Adrenal gland (tissue), 12 donors: ENCODE measurements around the gene RRM2. TPM values are rescaled to one million over a fixed set of nuclear protein-coding genes. Genes with fewer than 3 reads are reported as not detected.

ENCODE experiments used
- DNase-seq, 7 donors: peaks; one replicate each; pipeline ENCODE4 v3.0.0-alpha.2; 2019 to 2020
- H3K27ac ChIP-seq, 5 donors: fragments of 200-600 bp; sonication (generic) in 4 of 5; 1 replicate in 3 of 5; 2 replicates in 2 of 5; pipeline versions ENCODE4 v1.5.1 to v1.8.0; 2016 to 2020; ENCODE audit warnings: mild to moderate bottlenecking in 1 of 5
- H3K27me3 ChIP-seq: fragments of 200-600 bp; 2 replicates; pipeline ENCODE4 v1.8.0; 2021
- H3K36me3 ChIP-seq, 2 donors: fragments of 200-600 bp; replicated peaks in 1 of 2; 1 replicate in 1 of 2; 2 replicates in 1 of 2; pipeline versions ENCODE4 v1.5.1 to v1.8.0; 2018 to 2022
- H3K4me1 ChIP-seq, 2 donors: fragments of 200-600 bp; replicated peaks in 1 of 2; 1 replicate in 1 of 2; 2 replicates in 1 of 2; pipeline versions ENCODE4 v1.5.1 to v1.8.0; 2018 to 2021
- H3K4me3 ChIP-seq, 4 donors: fragments of 200-600 bp; sonication (generic) in 3 of 4; one replicate each; pipeline ENCODE4 v1.5.1; 2016 to 2018
- H3K9me3 ChIP-seq, 3 donors: fragments of 200-600 bp; sonication (generic) in 1 of 3; replicated peaks in 1 of 3; 1 replicate in 2 of 3; 2 replicates in 1 of 3; pipeline versions ENCODE4 v1.5.1 to v1.8.0; 2016 to 2021
- POLR2A ChIP-seq, 2 donors: fragments of 450-650 bp; IDR thresholded peaks; one replicate each; pipeline ENCODE4 v1.6.1; 2017; ENCODE audit warnings: antibody characterized with exemption in 2 of 2, mild to moderate bottlenecking in 2 of 2, moderate library complexity in 1 of 2
- WGBS, 4 donors: extraction: QIAGEN DNeasy Blood & Tissue Kit in 2 of 4; methylation state at CpG; one replicate each; pipeline versions ENCODE4 v1.1.5 to v1.1.7; 2013 to 2017; 5-methylcytosine and 5-hydroxymethylcytosine counted together
- intact Hi-C, 2 donors: fragments of 100-400 bp; cut with DNase I; formaldehyde crosslinking; loops; one replicate each; pipeline versions ENCODE4 v1.14.1 to v1.15.0; 2022 to 2023
- polyA plus RNA-seq, 3 donors: library from polyadenylated mRNA; stranded (reverse); fragments of 200-250 nt in 2 of 3; fragments of 350-450 nt in 1 of 3; fragmentation: Illumina TruSeq in 1 of 3; extraction: RNeasy Lipid Tissue Mini Kit (QIAGEN cat#74804) in 1 of 3; gene quantifications; one replicate each; pipeline ENCODE4 v1.2.3, GENCODE V29; 2013 to 2014
- total RNA-seq, 9 donors: library from RNA; depleted of rRNA in 4 of 9; stranded (reverse); fragments of >200 nt in 4 of 9; fragments of 120-200 nt in 1 of 9; fragmentation: NEBNext Ultra II Directional in 1 of 9; extraction: Animal tissue kit (Norgen Biotek cat#: 25700) in 1 of 9; gene quantifications; one replicate each; pipeline versions ENCODE4 v1.1.0 to v1.2.4, GENCODE V29; 2013 to 2023
- TF ChIP-seq, protein P1 (sequence below), 6 experiments: fragments of 450-650 bp in 4 of 6; fragments of 200-600 bp in 2 of 6; sonication (generic) in 1 of 6; IDR thresholded peaks; 1 replicate in 5 of 6; 2 replicates in 1 of 6; pipeline versions ENCODE4 v1.5.1 to v1.8.0; 2016 to 2021; ENCODE audit warnings: antibody characterized with exemption in 6 of 6, mild to moderate bottlenecking in 2 of 6, moderate library complexity in 1 of 6
- donor health status: healthy with polysubstance abuse.
- donor health status: Bipolar disorder and iron deficiency.
- donor health status: DM: yes; HTN: yes; CAD: no.
- donor health status: DM: no; HTN: no; CAD: no.
- donor health status: DM: no; HTN: no; CAD: no.
- donor health status: DM: yes; HTN: yes; CAD: no.

RRM2 gene
- total and polyA plus RNA-seq, 12 donors: 0.67 to 22.3 (median 3.8) TPM

DNA sequence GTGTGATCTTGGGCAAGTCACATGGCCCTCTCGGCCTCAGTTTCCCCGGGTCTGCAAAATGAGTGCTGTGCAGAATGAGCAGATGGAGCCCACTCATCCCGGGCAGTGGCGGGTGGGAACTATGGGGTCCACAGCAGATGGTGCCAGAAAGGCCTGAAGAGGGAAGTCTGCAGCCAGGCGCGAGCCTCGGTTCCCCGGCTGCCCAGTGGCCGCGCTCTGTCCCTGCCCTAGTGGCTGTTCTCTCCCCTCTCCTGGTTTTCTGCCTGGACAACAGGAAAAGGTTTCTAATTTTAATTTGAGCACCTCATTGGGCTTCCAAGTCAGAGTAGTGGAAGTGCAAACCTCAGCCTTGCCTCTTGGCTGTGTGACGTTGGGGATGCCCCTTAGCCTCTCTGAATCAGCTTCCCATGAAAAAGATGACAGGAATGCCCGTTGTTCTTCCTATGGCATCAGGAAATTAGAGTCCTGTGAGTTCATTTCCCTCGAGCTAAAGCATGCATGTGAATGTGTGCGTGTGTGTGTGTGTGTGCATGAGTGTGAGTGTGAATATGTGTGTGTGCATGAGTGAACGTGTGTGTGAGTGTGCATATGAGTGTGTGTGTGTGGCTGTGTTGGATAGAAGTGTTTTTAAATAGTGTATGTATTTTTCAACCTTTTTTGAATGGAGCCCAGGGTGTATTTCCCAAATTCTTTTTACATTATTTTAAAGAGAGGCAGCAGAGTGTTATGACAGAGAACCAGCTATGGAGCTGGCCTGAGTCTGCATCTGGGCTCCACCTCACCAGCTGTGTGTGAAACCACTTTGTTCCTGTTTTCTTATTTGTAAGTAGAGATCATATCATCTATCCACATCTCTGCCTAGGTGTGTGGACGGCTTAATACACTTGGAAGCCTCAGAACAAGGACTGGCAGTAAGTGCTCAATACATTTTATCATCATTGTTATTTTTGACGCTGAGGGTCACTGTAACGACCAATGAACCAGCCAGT is 41.3 kb downstream of the RRM2 start:
- WGBS, 4 donors: 79 to 89% (median 85%) methylated on average over 8 to 18 of the region's 18 CpGs
- Histone ChIP-seq H3K27me3 (no peaks in the 10 kb centered on the region), H3K9me3 (no peaks in the 10 kb centered on the region), H3K4me1 (no peaks in the 10 kb centered on the region), H3K36me3 (no peaks in the 10 kb centered on the region), H3K4me3 (no peak overlapping the region), H3K27ac (no peak overlapping the region)
- TF ChIP-seq, protein P1, sequence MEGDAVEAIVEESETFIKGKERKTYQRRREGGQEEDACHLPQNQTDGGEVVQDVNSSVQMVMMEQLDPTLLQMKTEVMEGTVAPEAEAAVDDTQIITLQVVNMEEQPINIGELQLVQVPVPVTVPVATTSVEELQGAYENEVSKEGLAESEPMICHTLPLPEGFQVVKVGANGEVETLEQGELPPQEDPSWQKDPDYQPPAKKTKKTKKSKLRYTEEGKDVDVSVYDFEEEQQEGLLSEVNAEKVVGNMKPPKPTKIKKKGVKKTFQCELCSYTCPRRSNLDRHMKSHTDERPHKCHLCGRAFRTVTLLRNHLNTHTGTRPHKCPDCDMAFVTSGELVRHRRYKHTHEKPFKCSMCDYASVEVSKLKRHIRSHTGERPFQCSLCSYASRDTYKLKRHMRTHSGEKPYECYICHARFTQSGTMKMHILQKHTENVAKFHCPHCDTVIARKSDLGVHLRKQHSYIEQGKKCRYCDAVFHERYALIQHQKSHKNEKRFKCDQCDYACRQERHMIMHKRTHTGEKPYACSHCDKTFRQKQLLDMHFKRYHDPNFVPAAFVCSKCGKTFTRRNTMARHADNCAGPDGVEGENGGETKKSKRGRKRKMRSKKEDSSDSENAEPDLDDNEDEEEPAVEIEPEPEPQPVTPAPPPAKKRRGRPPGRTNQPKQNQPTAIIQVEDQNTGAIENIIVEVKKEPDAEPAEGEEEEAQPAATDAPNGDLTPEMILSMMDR (IDR thresholded peaks at IDR 0.05): no peak
- no peak for TF ChIP-seq POLR2A (IDR thresholded peaks at IDR 0.05)
- no peak for DNase-seq
- intact Hi-C loops: no loop called here

DNA sequence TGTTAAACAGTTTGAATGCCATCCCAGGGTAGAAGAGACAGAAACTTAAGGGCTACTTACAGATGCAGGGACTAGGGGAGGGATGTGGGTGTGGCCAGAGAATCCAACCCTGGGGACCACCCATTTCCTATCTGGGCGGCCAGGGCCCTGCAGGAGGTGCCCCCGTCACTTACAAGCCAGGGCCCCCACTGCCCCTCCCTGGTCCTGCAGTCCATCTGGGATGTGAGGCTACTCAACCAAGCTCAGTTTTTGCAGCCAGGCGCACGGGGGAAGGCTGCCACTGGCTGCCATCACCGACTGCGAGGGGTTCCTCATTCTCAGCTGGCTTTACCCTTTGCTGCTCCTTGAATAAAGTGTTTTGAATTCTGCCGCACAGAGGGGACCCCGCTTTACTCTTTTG is 42.1 kb downstream of the RRM2 start:
- intact Hi-C loops: no loop called here
- TF ChIP-seq POLR2A (IDR thresholded peaks at IDR 0.05): no peak
- TF ChIP-seq, protein P1 (IDR thresholded peaks at IDR 0.05): no peak
- Histone ChIP-seq H3K36me3 (no peaks in the 10 kb centered on the region), H3K9me3 (no peaks in the 10 kb centered on the region), H3K27ac (no peak overlapping the region), H3K27me3 (no peaks in the 10 kb centered on the region), H3K4me1 (no peaks in the 10 kb centered on the region), H3K4me3 (no peak overlapping the region)
- WGBS, 4 donors: 87 to 99% (median 96%) methylated on average over 6 to 8 of the region's 8 CpGs
- DNase-seq: no peak

DNA sequence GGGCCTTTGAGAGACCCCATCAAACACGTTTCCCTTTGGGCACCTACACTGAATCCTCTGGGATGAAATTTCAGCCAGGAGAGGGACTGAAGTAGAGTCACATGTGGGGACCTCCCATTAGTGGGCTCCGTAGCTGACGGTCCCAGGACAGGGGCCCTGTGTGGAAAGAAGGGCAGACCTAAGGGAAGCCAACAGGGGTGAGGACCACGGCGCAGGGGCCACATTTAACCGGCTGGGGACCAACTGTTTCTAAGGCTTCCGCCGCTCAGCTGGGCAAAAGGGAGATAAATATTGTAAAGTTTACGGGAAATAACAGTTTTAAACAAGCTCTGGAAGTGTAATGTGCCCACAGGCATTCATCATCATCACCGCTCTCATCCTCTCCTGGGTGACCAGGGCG is 42.7 kb downstream of the RRM2 start:
- 87 to 97% (median 93%) methylated on average over 11 of the region's 11 CpGs for WGBS, 4 donors
- Histone ChIP-seq H3K27me3 (no peaks in the 10 kb centered on the region), H3K27ac (no peak overlapping the region), H3K36me3 (no peaks in the 10 kb centered on the region), H3K4me3 (no peak overlapping the region), H3K4me1 (peaks cover 0 to 2% of the 10 kb centered on the region in 2 donors), H3K9me3 (no peaks in the 10 kb centered on the region)
- TF ChIP-seq POLR2A (IDR thresholded peaks at IDR 0.05): no peak
- TF ChIP-seq, protein P1 (IDR thresholded peaks at IDR 0.05): no peak
- intact Hi-C loops: no loop called here
- no peak for DNase-seq

DNA sequence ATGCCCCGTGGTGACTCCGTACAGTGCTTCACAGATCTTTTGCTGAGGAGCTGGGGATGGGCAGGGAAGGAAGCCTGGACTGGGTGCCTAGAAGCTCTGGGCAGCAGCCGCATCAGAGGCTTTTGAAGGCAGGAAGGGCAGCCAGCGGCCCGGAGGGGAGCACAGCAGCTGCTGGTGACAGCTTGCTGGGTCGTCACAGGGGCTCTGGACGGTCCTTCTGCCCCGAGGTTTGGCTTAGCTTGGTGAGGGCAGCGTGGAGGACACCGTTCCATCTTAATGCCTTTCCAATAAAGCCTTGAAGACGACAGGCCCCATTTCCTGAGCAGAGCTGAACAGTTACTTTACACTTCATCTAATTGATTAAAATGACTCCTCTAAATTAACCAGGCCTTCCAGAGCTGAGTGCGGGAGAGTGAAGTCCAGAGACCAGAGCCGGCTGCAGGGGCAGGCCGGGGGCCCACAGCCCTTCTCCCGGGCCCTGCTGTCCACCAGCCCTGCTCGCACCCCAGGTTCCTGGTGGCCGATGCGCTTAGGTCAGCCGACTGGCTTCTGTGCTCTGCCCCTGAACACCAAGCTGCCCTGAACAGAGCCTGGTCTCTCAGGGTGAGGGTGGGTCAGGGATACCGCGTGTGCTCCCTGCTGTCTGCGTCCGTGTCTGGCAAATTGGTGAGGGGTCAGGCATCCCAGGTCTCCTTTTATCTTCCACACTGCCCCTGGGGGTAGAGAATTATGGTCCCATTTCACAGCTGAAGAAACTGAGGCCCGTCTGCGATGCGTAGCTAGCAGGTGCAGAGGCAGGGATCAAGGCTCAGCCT is 43.5 kb downstream of the RRM2 start:
- WGBS, 4 donors: 88 to 95% (median 92%) methylated on average over 18 to 26 of the region's 26 CpGs
- intact Hi-C loops: no loop called here
- DNase-seq: no peak
- Histone ChIP-seq H3K27me3 (no peaks in the 10 kb centered on the region), H3K4me3 (no peak overlapping the region), H3K27ac (no peak overlapping the region), H3K4me1 (peaks cover 0 to 8% of the 10 kb centered on the region in 2 donors), H3K9me3 (no peaks in the 10 kb centered on the region), H3K36me3 (no peaks in the 10 kb centered on the region)
- TF ChIP-seq, protein P1 (IDR thresholded peaks at IDR 0.05): no peak
- TF ChIP-seq POLR2A (IDR thresholded peaks at IDR 0.05): no peak
